Activated CD8-positive, alpha-beta T cell treated with anti-CD3 and anti-CD28 coated beads for 36 hours (primary cell): ENCODE results near the gene PLEKHO2. TPM values are rescaled to one million over a fixed set of nuclear protein-coding genes. Genes with fewer than 3 reads are reported as not detected.

ENCODE experiments used
- ATAC-seq: fragments of 200-7000 bp; cut with Tn5 transposase; one replicate; pipeline ENCODE4 v1.10.0; 2021; ENCODE audit warnings: mild to moderate bottlenecking, moderate library complexity
- CTCF ChIA-PET: fragments of 350-600 bp; sonication (Branson Sonifier 250); formaldehyde crosslinking; loops from one replicate; lab custom pipeline; 2021; ENCODE audit warnings: antibody characterized with exemption; lab: Charles Lee
- POLR2A ChIA-PET: fragments of 350-600 bp; sonication (Branson Sonifier 250); formaldehyde crosslinking; loops from one replicate; lab custom pipeline; 2021; ENCODE audit warnings: antibody characterized with exemption; lab: Charles Lee
- DNase-seq: peaks from one replicate; pipeline ENCODE4 v3.0.0-alpha.2; 2020
- H3K27ac Mint-ChIP-seq: one replicate; pipeline ENCODE4 v1.8.0; 2021; ENCODE audit warnings: mild to moderate bottlenecking, mixed read lengths
- H3K27me3 Mint-ChIP-seq: one replicate; pipeline ENCODE4 v1.8.0; 2021; ENCODE audit warnings: mixed read lengths
- H3K36me3 Mint-ChIP-seq: one replicate; pipeline ENCODE4 v1.8.0; 2021; ENCODE audit warnings: low read depth, mixed read lengths
- H3K4me1 Mint-ChIP-seq: one replicate; pipeline ENCODE4 v1.8.0; 2021; ENCODE audit warnings: low read depth, mixed read lengths
- H3K4me3 Mint-ChIP-seq: one replicate; pipeline ENCODE4 v1.8.0; 2021; ENCODE audit warnings: mild to moderate bottlenecking, moderate library complexity, mixed read lengths
- H3K9me3 Mint-ChIP-seq: one replicate; pipeline ENCODE4 v1.8.0; 2021; ENCODE audit warnings: mixed read lengths
- CTCF ChIP-seq: fragments of 200-600 bp; IDR thresholded peaks from one replicate; pipeline ENCODE4 v1.8.0; 2022; ENCODE audit warnings: antibody characterized with exemption, mild to moderate bottlenecking
- intact Hi-C: fragments of 100-400 bp; cut with micrococcal nuclease; formaldehyde crosslinking; loops from one replicate; pipeline ENCODE4 v1.10.0; 2022
- total RNA-seq, 2 experiments: library from RNA; stranded (reverse); gene quantifications; one replicate each; pipeline ENCODE4 v1.2.3, GENCODE V29; 2021

Gene PLEKHO2
- total RNA-seq, 2 experiments from 2014 or later, result 10.1 to 10.4 TPM

GRCh38 chr15:64870353-64870752, 28.6 kb downstream of the PLEKHO2 start:
- H3K27ac Mint-ChIP-seq, result no peak overlapping the region
- H3K9me3 Mint-ChIP-seq, result no peaks in the 10 kb centered on the region
- DNase-seq, result no peak
- no peak for ATAC-seq
- no peak overlapping the region for H3K4me3 Mint-ChIP-seq
- peaks cover 3% of the 10 kb centered on the region for H3K4me1 Mint-ChIP-seq
- ChIA-PET POLR2A (interaction anchor here (0.9 kb wide), 1 partner anchor 25 kb away, joined by 4 read pairs; no protein-coding TSS in a partner anchor), CTCF (no interaction called here)
- H3K36me3 Mint-ChIP-seq, result peaks cover 3% of the 10 kb centered on the region
- intact Hi-C loops, result no loop called here
- no peak for TF ChIP-seq CTCF
- H3K27me3 Mint-ChIP-seq, result no peaks in the 10 kb centered on the region

GRCh38 chr15:64875641-64876223, 34.0 kb downstream of the PLEKHO2 start:
- H3K4me1 Mint-ChIP-seq, result peaks cover 3% of the 10 kb centered on the region
- H3K27ac Mint-ChIP-seq, result no peak overlapping the region
- DNase-seq (no peak), ATAC-seq (no peak)
- no peaks in the 10 kb centered on the region for H3K9me3 Mint-ChIP-seq
- no peak for TF ChIP-seq CTCF
- H3K4me3 Mint-ChIP-seq, result no peak overlapping the region
- ChIA-PET POLR2A (interaction anchor here (1.2 kb wide), 1 partner anchor 11 kb away, joined by 3 read pairs; no protein-coding TSS in a partner anchor), CTCF (interaction anchor here (1.1 to 1.2 kb wide), 2 partner anchors 10 to 24 kb away, joined by 3 read pairs; no protein-coding TSS in a partner anchor)
- intact Hi-C loops, result no loop called here
- no peaks in the 10 kb centered on the region for H3K27me3 Mint-ChIP-seq
- no peaks in the 10 kb centered on the region for H3K36me3 Mint-ChIP-seq

GRCh38 chr15:64877435-64877834, 35.7 kb downstream of the PLEKHO2 start:
- intact Hi-C loops, result no loop called here
- ChIA-PET CTCF (interaction anchor here (0.7 kb wide), 1 partner anchor 330 kb away, joined by 3 read pairs; no protein-coding TSS in a partner anchor), POLR2A (interaction anchor here (1.4 to 1.7 kb wide), 4 partner anchors 10 to 16 kb away, joined by 3 to 4 read pairs (median 4); no protein-coding TSS in a partner anchor)
- Mint-ChIP-seq H3K36me3 (no peaks in the 10 kb centered on the region), H3K27me3 (no peaks in the 10 kb centered on the region), H3K4me1 (peaks cover 10% of the 10 kb centered on the region), H3K4me3 (no peak overlapping the region), H3K27ac (no peak overlapping the region), H3K9me3 (no peaks in the 10 kb centered on the region)
- no peak for ATAC-seq
- DNase-seq, result no peak
- TF ChIP-seq CTCF, result no peak

- TF ChIP-seq CTCF, result no peak
- Mint-ChIP-seq H3K27me3 (no peaks in the 10 kb centered on the region), H3K4me3 (no peak overlapping the region), H3K36me3 (no peaks in the 10 kb centered on the region), H3K4me1 (peaks cover 20% of the 10 kb centered on the region), H3K9me3 (no peaks in the 10 kb centered on the region), H3K27ac (no peak overlapping the region)
- DNase-seq, result no peak
- intact Hi-C loops, result no loop called here
- POLR2A ChIA-PET, result interaction anchor here (1.4 to 1.6 kb wide), 3 partner anchors 10 to 12 kb away, joined by 3 to 4 read pairs (median 3); no protein-coding TSS in a partner anchor
- ATAC-seq, result no peak
- CTCF ChIA-PET, result no interaction called here
These were observed 37.0 kb downstream of the PLEKHO2 start for GRCh38 chr15:64878705-64879104.

- ChIA-PET POLR2A (interaction anchor here (0.6 to 4.6 kb wide), 8 partner anchors 10 to 64 kb away, joined by 3 to 42 read pairs (median 4); no protein-coding TSS in a partner anchor), CTCF (interaction anchor here (1.0 to 5.7 kb wide), 6 partner anchors 11 to 73 kb away, joined by 3 to 38 read pairs (median 4); no protein-coding TSS in a partner anchor)
- Mint-ChIP-seq H3K27me3 (no peaks in the 10 kb centered on the region), H3K9me3 (no peaks in the 10 kb centered on the region), H3K36me3 (no peaks in the 10 kb centered on the region), H3K4me1 (peaks cover 31% of the 10 kb centered on the region), H3K27ac (peak overlapping the region; percentile 90), H3K4me3 (peak overlapping the region; percentile 58)
- no peak for TF ChIP-seq CTCF
- peak; percentile 82 for ATAC-seq
- peak; percentile 49 for DNase-seq
- intact Hi-C loops, result no loop called here
These were observed 41.4 kb downstream of the PLEKHO2 start for GRCh38 chr15:64883100-64883581.
